Measurements from ENCODE around the gene PROX1. TPM values are rescaled to one million over a fixed set of nuclear protein-coding genes. Genes with fewer than 3 reads are reported as not detected.

Gene PROX1
- total and polyA plus RNA-seq, 2 of the 8 experiments (the other 6 are each of a cell fraction or from before 2014, with no cell fraction given) = 0.30 to 2.0 TPM

DNA sequence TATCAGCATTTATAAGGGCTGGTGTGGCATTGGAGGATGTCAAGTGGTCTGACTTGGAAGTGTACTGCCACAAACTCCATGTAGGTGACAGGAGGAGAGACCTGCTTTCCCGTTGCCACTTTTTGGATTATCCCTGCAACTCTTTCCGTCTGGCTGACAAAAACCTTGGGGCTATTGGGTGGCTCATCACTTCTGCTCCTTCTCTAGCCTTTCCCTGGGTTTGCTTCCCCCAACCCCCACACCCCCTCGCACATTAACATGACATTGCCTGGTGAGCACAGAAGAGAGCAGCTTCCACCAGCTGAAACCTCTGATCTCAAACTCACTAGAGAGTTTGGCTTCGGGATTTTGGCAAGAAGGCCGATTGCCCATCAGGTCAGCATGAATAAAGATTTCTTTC, 39.2 kb downstream of the PROX1 start (continued):
- TF ChIP-seq, protein P1, sequence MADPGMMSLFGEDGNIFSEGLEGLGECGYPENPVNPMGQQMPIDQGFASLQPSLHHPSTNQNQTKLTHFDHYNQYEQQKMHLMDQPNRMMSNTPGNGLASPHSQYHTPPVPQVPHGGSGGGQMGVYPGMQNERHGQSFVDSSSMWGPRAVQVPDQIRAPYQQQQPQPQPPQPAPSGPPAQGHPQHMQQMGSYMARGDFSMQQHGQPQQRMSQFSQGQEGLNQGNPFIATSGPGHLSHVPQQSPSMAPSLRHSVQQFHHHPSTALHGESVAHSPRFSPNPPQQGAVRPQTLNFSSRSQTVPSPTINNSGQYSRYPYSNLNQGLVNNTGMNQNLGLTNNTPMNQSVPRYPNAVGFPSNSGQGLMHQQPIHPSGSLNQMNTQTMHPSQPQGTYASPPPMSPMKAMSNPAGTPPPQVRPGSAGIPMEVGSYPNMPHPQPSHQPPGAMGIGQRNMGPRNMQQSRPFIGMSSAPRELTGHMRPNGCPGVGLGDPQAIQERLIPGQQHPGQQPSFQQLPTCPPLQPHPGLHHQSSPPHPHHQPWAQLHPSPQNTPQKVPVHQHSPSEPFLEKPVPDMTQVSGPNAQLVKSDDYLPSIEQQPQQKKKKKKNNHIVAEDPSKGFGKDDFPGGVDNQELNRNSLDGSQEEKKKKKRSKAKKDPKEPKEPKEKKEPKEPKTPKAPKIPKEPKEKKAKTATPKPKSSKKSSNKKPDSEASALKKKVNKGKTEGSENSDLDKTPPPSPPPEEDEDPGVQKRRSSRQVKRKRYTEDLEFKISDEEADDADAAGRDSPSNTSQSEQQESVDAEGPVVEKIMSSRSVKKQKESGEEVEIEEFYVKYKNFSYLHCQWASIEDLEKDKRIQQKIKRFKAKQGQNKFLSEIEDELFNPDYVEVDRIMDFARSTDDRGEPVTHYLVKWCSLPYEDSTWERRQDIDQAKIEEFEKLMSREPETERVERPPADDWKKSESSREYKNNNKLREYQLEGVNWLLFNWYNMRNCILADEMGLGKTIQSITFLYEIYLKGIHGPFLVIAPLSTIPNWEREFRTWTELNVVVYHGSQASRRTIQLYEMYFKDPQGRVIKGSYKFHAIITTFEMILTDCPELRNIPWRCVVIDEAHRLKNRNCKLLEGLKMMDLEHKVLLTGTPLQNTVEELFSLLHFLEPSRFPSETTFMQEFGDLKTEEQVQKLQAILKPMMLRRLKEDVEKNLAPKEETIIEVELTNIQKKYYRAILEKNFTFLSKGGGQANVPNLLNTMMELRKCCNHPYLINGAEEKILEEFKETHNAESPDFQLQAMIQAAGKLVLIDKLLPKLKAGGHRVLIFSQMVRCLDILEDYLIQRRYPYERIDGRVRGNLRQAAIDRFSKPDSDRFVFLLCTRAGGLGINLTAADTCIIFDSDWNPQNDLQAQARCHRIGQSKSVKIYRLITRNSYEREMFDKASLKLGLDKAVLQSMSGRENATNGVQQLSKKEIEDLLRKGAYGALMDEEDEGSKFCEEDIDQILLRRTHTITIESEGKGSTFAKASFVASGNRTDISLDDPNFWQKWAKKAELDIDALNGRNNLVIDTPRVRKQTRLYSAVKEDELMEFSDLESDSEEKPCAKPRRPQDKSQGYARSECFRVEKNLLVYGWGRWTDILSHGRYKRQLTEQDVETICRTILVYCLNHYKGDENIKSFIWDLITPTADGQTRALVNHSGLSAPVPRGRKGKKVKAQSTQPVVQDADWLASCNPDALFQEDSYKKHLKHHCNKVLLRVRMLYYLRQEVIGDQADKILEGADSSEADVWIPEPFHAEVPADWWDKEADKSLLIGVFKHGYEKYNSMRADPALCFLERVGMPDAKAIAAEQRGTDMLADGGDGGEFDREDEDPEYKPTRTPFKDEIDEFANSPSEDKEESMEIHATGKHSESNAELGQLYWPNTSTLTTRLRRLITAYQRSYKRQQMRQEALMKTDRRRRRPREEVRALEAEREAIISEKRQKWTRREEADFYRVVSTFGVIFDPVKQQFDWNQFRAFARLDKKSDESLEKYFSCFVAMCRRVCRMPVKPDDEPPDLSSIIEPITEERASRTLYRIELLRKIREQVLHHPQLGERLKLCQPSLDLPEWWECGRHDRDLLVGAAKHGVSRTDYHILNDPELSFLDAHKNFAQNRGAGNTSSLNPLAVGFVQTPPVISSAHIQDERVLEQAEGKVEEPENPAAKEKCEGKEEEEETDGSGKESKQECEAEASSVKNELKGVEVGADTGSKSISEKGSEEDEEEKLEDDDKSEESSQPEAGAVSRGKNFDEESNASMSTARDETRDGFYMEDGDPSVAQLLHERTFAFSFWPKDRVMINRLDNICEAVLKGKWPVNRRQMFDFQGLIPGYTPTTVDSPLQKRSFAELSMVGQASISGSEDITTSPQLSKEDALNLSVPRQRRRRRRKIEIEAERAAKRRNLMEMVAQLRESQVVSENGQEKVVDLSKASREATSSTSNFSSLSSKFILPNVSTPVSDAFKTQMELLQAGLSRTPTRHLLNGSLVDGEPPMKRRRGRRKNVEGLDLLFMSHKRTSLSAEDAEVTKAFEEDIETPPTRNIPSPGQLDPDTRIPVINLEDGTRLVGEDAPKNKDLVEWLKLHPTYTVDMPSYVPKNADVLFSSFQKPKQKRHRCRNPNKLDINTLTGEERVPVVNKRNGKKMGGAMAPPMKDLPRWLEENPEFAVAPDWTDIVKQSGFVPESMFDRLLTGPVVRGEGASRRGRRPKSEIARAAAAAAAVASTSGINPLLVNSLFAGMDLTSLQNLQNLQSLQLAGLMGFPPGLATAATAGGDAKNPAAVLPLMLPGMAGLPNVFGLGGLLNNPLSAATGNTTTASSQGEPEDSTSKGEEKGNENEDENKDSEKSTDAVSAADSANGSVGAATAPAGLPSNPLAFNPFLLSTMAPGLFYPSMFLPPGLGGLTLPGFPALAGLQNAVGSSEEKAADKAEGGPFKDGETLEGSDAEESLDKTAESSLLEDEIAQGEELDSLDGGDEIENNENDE (IDR thresholded peaks at IDR 0.05; ENCODE audit: insufficient replicate concordance, low read length) = no peak
- TF ChIP-seq SP2 (IDR thresholded peaks at IDR 0.05; ENCODE audit: low read length) (no peak), TAF1 (IDR thresholded peaks at IDR 0.05; ENCODE audit: low read depth, low read length) (no peak)
